Upper lobe of left lung (tissue), 6 donors: ENCODE data around the gene SRRM5. TPM values are rescaled to one million over a fixed set of nuclear protein-coding genes. Genes with fewer than 3 reads are reported as not detected.
A peak's percentile ranks its signal among the peaks of the same experiment; 100 is the strongest.

ENCODE experiments used
- ATAC-seq, 2 donors: fragments of 200-7000 bp; cut with Tn5 transposase; one replicate each; pipeline ENCODE4 v1.9.1; 2022; ENCODE audit warnings: mild to moderate bottlenecking in 2 of 2, moderate library complexity in 2 of 2; ENCODE audit not compliant: low FRiP score in 2 of 2
- DNase-seq, 2 donors: peaks; one replicate each; pipeline ENCODE4 v3.0.0-alpha.2; 2019 to 2020
- H3K27ac ChIP-seq, 4 donors: fragments of 200-600 bp; sonication (generic); one replicate each; pipeline ENCODE4 v1.5.1; 2016 to 2019
- H3K27me3 ChIP-seq, 4 donors: fragments of 200-600 bp; sonication (generic); one replicate each; pipeline ENCODE4 v1.5.1; 2017 to 2019
- H3K36me3 ChIP-seq, 4 donors: fragments of 200-600 bp; sonication (generic); one replicate each; pipeline ENCODE4 v1.5.1; 2016 to 2019
- H3K4me1 ChIP-seq, 4 donors: fragments of 200-600 bp; sonication (generic); one replicate each; pipeline ENCODE4 v1.5.1; 2018 to 2019
- H3K4me3 ChIP-seq, 4 donors: fragments of 200-600 bp; sonication (generic); one replicate each; pipeline ENCODE4 v1.5.1; 2017 to 2019; ENCODE audit warnings: mild to moderate bottlenecking in 2 of 4, moderate library complexity in 1 of 4
- H3K9me3 ChIP-seq, 4 donors: fragments of 200-600 bp; sonication (generic); one replicate each; pipeline ENCODE4 v1.5.1; 2018 to 2019
- EP300 ChIP-seq, 4 donors: sonication (generic); formaldehyde crosslinking; IDR thresholded peaks; one replicate each; pipeline ENCODE4 v1.5.1; 2017; ENCODE audit warnings: antibody characterized with exemption in 4 of 4, control low read depth in 2 of 4
- POLR2A ChIP-seq, 4 donors: fragments of 450-650 bp; IDR thresholded peaks; one replicate each; pipeline ENCODE4 v1.5.1; 2016 to 2017; ENCODE audit warnings: antibody characterized with exemption in 4 of 4, mild to moderate bottlenecking in 2 of 4
- POLR2AphosphoS5 ChIP-seq, 2 donors: sonication (generic); formaldehyde crosslinking; IDR thresholded peaks; one replicate each; pipeline ENCODE4 v1.5.1; 2017; ENCODE audit warnings: antibody characterized with exemption in 2 of 2
- WGBS, 2 donors: methylation state at CpG; one replicate each; pipeline ENCODE4 v1.1.5; 2017 to 2018; 5-methylcytosine and 5-hydroxymethylcytosine counted together
- total RNA-seq, 6 donors: library from RNA; depleted of rRNA in 4 of 6; stranded (reverse); fragments of >200 nt in 4 of 6; gene quantifications; one replicate each; pipeline versions ENCODE4 v1.1.0 to v1.2.1, GENCODE V29; 2016 to 2021
- TF ChIP-seq, protein P1 (sequence below), 6 experiments: fragments of 450-650 bp in 4 of 6; fragments of 200-600 bp in 2 of 6; sonication (generic) in 2 of 6; IDR thresholded peaks; one replicate each; pipeline ENCODE4 v1.5.1; 2016 to 2019; ENCODE audit warnings: antibody characterized with exemption in 6 of 6
- donor health status: DM: no; HTN: no; CAD: no; lungs with moderate emphysema.
- donor health status: DM: no; HTN: yes; CAD: no; lungs with severe emphysema.

The SRRM5 gene
- total RNA-seq, 6 donors from 2014 or later: 0.17 to 2.1 (median 0.30) TPM; not detected in 1

DNA sequence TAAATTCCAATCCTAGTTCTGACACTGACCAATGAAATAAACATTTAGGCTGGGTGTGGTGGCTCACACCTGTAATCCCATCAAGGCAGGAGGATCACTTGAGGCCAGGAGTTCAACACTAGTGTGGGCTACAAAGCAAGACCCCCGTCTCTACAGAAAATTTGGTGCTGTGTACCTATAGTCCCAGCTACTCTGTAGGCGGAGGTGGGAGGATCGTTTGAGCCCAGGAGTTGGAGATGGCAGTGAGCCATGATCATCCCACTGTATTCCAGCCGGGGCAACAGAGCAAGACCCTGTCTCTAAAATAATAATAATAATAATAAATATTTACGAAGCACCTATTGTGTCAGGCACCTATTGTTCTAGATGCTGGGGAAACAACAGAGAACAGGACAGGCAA, 22.6 kb upstream of the SRRM5 start:
- 83% methylated on average over 5 of the region's 5 CpGs for WGBS, 2 donors
- Histone ChIP-seq H3K4me1 (peaks cover 6 to 19% (median 9%) of the 10 kb centered on the region in 4 donors), H3K27me3 (no peaks in the 10 kb centered on the region), H3K27ac (no peak overlapping the region), H3K36me3 (peaks cover 14 to 57% (median 28%) of the 10 kb centered on the region in 4 donors), H3K9me3 (no peaks in the 10 kb centered on the region), H3K4me3 (no peak overlapping the region)
- no peak for TF ChIP-seq POLR2A (IDR thresholded peaks at IDR 0.05)
- no peak for TF ChIP-seq EP300 (IDR thresholded peaks at IDR 0.05)
- TF ChIP-seq, protein P1, sequence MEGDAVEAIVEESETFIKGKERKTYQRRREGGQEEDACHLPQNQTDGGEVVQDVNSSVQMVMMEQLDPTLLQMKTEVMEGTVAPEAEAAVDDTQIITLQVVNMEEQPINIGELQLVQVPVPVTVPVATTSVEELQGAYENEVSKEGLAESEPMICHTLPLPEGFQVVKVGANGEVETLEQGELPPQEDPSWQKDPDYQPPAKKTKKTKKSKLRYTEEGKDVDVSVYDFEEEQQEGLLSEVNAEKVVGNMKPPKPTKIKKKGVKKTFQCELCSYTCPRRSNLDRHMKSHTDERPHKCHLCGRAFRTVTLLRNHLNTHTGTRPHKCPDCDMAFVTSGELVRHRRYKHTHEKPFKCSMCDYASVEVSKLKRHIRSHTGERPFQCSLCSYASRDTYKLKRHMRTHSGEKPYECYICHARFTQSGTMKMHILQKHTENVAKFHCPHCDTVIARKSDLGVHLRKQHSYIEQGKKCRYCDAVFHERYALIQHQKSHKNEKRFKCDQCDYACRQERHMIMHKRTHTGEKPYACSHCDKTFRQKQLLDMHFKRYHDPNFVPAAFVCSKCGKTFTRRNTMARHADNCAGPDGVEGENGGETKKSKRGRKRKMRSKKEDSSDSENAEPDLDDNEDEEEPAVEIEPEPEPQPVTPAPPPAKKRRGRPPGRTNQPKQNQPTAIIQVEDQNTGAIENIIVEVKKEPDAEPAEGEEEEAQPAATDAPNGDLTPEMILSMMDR (IDR thresholded peaks at IDR 0.05): no peak
- TF ChIP-seq POLR2AphosphoS5 (IDR thresholded peaks at IDR 0.05): no peak
- ATAC-seq: no peak
- DNase-seq: no peak

DNA sequence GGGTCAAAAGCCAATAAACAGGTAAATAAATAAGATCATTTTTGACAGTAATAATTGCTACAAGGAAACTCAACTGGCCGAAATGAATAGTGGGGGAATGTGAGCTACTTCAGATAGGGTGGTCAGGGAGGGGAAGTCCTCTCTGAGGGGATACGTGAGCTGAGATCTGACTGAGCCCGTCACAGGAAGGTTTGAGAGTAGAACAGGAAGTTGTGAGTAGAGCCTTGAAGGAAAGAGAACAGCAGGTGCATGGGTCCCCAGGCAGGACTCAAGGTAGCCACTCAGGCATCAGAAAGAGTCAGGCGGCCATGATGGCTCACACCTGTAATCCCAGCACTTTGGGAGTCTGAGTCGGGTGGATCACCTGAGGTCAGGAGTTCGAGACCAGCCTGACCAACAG, 22.2 kb upstream of the SRRM5 start:
- H3K27ac ChIP-seq: no peak overlapping the region
- H3K4me3 ChIP-seq: no peak overlapping the region
- TF ChIP-seq EP300 (IDR thresholded peaks at IDR 0.05) (no peak), POLR2A (IDR thresholded peaks at IDR 0.05) (no peak), POLR2AphosphoS5 (IDR thresholded peaks at IDR 0.05) (no peak)
- TF ChIP-seq, protein P1 (IDR thresholded peaks at IDR 0.05): no peak
- H3K4me1 ChIP-seq: peaks cover 10 to 19% (median 13%) of the 10 kb centered on the region in 4 donors
- ATAC-seq (no peak), DNase-seq (no peak)
- H3K9me3 ChIP-seq: no peaks in the 10 kb centered on the region
- H3K36me3 ChIP-seq: peaks cover 14 to 57% (median 28%) of the 10 kb centered on the region in 4 donors
- no peaks in the 10 kb centered on the region for H3K27me3 ChIP-seq
- 72 to 73% methylated on average over 6 of the region's 6 CpGs for WGBS, 2 donors

DNA sequence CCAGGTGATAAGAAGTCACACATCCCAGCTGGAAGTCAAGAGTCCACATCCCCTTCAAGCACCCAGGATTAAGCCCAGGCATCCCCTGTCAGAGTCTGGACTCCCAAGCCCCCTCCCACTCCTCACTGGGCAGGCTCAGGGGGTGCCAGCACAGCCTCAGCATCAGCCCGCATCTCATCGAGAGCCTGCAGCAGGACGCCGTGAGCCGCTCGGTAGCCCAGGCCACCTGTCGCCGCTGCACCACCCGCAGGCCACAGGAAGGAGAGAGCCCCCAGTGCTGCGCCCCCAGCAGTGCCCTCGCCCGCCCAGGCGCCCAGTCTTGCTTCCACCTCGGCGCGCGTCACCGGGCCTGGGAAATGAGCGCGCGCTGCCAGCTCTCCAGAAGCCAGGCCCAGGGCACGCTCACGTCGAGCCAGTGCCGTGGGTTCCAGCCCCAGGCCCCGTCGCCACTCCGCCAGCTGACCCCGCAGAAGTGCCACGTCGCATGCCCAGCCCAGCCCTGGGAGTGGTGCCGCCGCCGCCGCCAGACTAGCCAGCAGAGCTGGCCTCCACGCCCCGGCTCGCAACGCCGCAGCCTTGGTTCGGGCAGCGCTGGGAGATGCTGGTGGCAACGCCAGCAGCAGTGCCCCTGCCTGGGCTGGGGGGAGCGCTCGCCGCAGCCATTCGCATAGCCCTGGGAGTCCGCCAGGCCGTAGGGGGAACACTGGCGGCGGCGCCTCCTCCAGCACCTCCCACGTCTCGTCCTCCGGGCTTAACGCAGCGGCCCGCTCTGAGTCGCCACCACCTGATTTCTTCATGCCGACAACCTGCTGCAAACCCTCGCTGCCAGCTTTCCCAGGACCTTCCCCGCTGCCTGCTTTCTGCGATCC, 19.8 kb upstream of the SRRM5 start:
- ATAC-seq (no peak), DNase-seq (peak in 1 of 2 donors; percentile 85)
- Histone ChIP-seq H3K4me1 (peaks cover 19 to 35% (median 24%) of the 10 kb centered on the region in 4 donors), H3K27ac (no peak overlapping the region), H3K9me3 (no peaks in the 10 kb centered on the region), H3K27me3 (no peaks in the 10 kb centered on the region), H3K4me3 (no peak overlapping the region), H3K36me3 (peaks cover 14 to 45% (median 28%) of the 10 kb centered on the region in 4 donors)
- 96 to 98% methylated on average over 27 to 50 of the region's 63 CpGs for WGBS, 2 donors
- TF ChIP-seq EP300 (IDR thresholded peaks at IDR 0.05) (no peak), POLR2A (IDR thresholded peaks at IDR 0.05) (no peak), POLR2AphosphoS5 (IDR thresholded peaks at IDR 0.05) (no peak)
- TF ChIP-seq, protein P1 (IDR thresholded peaks at IDR 0.05): no peak

DNA sequence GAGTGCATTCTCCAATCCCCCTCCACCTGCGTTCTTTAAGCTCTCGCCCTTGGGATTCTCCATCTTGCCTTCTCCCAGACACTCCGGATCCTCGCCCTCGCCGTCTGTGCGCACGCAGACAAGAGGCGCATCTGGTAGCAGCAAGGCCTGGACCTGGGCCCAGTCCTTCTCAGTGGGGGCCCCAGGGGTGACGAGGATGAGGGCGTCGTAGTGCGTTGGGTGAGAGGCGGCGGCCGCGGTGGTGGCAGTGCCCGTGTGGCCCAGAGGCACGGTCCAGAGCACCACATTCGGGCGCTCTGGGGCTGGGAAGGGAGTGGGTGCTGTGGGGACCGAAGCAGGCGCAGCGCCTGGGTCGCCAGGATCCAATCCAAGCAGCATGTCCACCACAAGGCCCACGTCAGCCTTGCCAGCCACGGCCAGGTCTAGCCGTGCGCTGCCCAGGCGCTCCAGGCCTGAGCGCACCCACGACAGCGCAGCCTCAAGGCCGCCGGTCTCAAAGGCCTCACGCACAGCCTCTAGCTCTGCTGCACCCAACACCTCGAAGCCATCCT, 19.0 kb upstream of the SRRM5 start:
- DNase-seq (no peak), ATAC-seq (no peak)
- H3K27ac ChIP-seq: no peak overlapping the region
- WGBS, 2 donors: 91 to 96% methylated on average over 24 to 36 of the region's 37 CpGs
- no peak overlapping the region for H3K4me3 ChIP-seq
- TF ChIP-seq EP300 (IDR thresholded peaks at IDR 0.05) (no peak), POLR2A (IDR thresholded peaks at IDR 0.05) (no peak), POLR2AphosphoS5 (IDR thresholded peaks at IDR 0.05) (no peak)
- TF ChIP-seq, protein P1 (IDR thresholded peaks at IDR 0.05): no peak
- H3K4me1 ChIP-seq: peaks cover 27 to 42% (median 31%) of the 10 kb centered on the region in 4 donors
- H3K36me3 ChIP-seq: peaks cover 14 to 45% (median 28%) of the 10 kb centered on the region in 4 donors
- no peaks in the 10 kb centered on the region for H3K27me3 ChIP-seq
- no peaks in the 10 kb centered on the region for H3K9me3 ChIP-seq
